ENCODE results near the gene SUPT5H.

The SUPT5H gene

DNA sequence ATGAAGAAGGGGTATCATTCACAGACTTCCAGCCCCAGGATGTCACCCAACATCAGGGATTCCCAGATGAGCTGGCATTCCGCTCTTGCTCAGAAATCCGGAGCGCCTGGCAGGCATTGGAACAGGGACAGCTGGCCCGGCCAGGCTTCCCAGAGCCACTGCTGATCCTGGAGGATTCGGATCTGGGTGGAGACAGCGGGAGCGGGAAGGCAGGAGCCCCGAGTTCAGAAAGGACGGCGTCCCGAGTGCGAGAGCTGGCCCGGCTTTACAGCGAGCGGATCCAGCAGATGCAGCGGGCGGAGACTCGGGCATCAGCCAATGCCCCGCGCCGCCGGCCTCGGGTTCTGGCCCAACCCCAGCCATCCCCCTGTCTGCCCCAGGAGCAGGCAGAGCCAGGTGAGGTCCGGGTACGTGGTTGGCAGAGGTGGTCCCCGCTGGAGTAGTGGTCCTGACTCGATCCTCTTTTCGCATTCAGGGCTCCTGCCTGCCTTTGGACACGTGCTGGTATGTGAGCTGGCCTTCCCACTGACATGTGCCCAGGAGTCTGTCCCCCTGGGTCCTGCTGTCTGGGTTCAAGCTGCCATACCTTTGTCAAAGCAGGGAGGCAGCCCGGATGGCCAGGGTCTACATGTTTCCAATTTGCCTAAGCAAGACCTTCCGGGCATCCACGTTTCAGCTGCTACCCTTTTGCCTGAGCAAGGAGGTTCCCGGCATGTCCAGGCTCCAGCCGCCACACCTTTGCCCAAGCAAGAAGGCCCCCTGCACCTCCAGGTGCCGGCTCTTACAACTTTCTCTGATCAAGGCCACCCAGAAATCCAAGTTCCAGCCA is 21.9 kb upstream of the SUPT5H start:
- Histone ChIP-seq H3K27ac (ENCODE audit: low read length) (no peak overlapping the region), H3K79me2 (ENCODE audit: insufficient read depth, low read length) (no peaks in the 10 kb centered on the region), H3K4me1 (ENCODE audit: insufficient read depth, low read length) (no peaks in the 10 kb centered on the region), H3K4me2 (ENCODE audit: insufficient read depth, low read length) (no peak overlapping the region), H3K27me3 (ENCODE audit: insufficient read depth, low read length, poor library complexity) (no peaks in the 10 kb centered on the region), H3K9me3 (ENCODE audit: insufficient read depth, low read length, severe bottlenecking) (no peaks in the 10 kb centered on the region), H3K9ac (ENCODE audit: low read depth, low read length) (no peak overlapping the region), H2AFZ (ENCODE audit: low read depth, low read length) (no peak overlapping the region), H3K36me3 (ENCODE audit: insufficient read depth, low read length) (peaks cover 42% of the 10 kb centered on the region), H3K4me3 (ENCODE audit: low read depth in 1 of 2, low read length in 2 of 2) (no peak overlapping the region), H4K20me1 (ENCODE audit: insufficient read depth, low read length) (peaks cover 13% of the 10 kb centered on the region)
- DNase-seq (no peak), ATAC-seq (ENCODE audit: insufficient read depth, low read depth) (no peak)
- TF ChIP-seq, protein P1, sequence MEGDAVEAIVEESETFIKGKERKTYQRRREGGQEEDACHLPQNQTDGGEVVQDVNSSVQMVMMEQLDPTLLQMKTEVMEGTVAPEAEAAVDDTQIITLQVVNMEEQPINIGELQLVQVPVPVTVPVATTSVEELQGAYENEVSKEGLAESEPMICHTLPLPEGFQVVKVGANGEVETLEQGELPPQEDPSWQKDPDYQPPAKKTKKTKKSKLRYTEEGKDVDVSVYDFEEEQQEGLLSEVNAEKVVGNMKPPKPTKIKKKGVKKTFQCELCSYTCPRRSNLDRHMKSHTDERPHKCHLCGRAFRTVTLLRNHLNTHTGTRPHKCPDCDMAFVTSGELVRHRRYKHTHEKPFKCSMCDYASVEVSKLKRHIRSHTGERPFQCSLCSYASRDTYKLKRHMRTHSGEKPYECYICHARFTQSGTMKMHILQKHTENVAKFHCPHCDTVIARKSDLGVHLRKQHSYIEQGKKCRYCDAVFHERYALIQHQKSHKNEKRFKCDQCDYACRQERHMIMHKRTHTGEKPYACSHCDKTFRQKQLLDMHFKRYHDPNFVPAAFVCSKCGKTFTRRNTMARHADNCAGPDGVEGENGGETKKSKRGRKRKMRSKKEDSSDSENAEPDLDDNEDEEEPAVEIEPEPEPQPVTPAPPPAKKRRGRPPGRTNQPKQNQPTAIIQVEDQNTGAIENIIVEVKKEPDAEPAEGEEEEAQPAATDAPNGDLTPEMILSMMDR (IDR thresholded peaks at IDR 0.05; ENCODE audit: borderline replicate concordance, extremely low read depth, low read length, poor library complexity, severe bottlenecking), result no peak
- TF ChIP-seq EZH2 (IDR thresholded peaks at IDR 0.05; ENCODE audit: borderline replicate concordance, low read depth, low read length, severe bottlenecking), result no peak

GRCh38 chr19:39424934-39425333 is 20.4 kb upstream of the SUPT5H start:
- H3K9me3 ChIP-seq (ENCODE audit: insufficient read depth, low read length, severe bottlenecking), result no peaks in the 10 kb centered on the region
- H3K79me2 ChIP-seq (ENCODE audit: insufficient read depth, low read length), result no peaks in the 10 kb centered on the region
- no peak for ATAC-seq (ENCODE audit: insufficient read depth, low read depth)
- no peak overlapping the region for H3K4me2 ChIP-seq (ENCODE audit: insufficient read depth, low read length)
- H3K27me3 ChIP-seq (ENCODE audit: insufficient read depth, low read length, poor library complexity), result no peaks in the 10 kb centered on the region
- H3K4me1 ChIP-seq (ENCODE audit: insufficient read depth, low read length), result no peaks in the 10 kb centered on the region
- no peak for DNase-seq
- no peak overlapping the region for H3K9ac ChIP-seq (ENCODE audit: low read depth, low read length)
- H3K4me3 ChIP-seq (ENCODE audit: low read depth in 1 of 2, low read length in 2 of 2), result no peak overlapping the region
- TF ChIP-seq EZH2 (IDR thresholded peaks at IDR 0.05; ENCODE audit: borderline replicate concordance, low read depth, low read length, severe bottlenecking), result no peak
- TF ChIP-seq, protein P1 (IDR thresholded peaks at IDR 0.05; ENCODE audit: borderline replicate concordance, extremely low read depth, low read length, poor library complexity, severe bottlenecking), result no peak
- peaks cover 34% of the 10 kb centered on the region for H3K36me3 ChIP-seq (ENCODE audit: insufficient read depth, low read length)
- peaks cover 10% of the 10 kb centered on the region for H4K20me1 ChIP-seq (ENCODE audit: insufficient read depth, low read length)
- no peak overlapping the region for H2AFZ ChIP-seq (ENCODE audit: low read depth, low read length)
- H3K27ac ChIP-seq (ENCODE audit: low read length), result no peak overlapping the region

DNA sequence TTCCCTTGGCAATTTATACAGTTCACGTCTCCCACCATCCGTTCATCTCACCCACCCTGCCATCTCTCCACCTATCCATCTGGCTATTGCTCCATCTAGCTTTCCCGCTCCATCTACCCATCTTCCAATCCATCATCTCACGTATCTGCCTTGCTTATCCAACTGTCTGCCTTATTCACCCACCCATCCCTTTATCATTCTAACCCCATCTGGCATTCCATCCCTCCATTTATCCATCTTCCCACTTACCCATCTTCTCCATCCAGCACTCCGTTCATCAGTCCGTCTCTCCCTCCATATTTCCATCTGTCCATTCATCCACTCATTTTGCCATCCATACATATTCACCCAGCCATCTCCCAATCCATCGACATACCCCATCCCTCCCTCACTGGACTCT is 19.6 kb upstream of the SUPT5H start:
- Histone ChIP-seq H3K79me2 (ENCODE audit: insufficient read depth, low read length) (no peaks in the 10 kb centered on the region), H4K20me1 (ENCODE audit: insufficient read depth, low read length) (peaks cover 10% of the 10 kb centered on the region), H3K36me3 (ENCODE audit: insufficient read depth, low read length) (peaks cover 30% of the 10 kb centered on the region), H3K9ac (ENCODE audit: low read depth, low read length) (no peak overlapping the region), H3K9me3 (ENCODE audit: insufficient read depth, low read length, severe bottlenecking) (no peaks in the 10 kb centered on the region), H2AFZ (ENCODE audit: low read depth, low read length) (no peak overlapping the region), H3K27ac (ENCODE audit: low read length) (no peak overlapping the region), H3K27me3 (ENCODE audit: insufficient read depth, low read length, poor library complexity) (no peaks in the 10 kb centered on the region), H3K4me1 (ENCODE audit: insufficient read depth, low read length) (no peaks in the 10 kb centered on the region), H3K4me3 (ENCODE audit: low read depth in 1 of 2, low read length in 2 of 2) (no peak overlapping the region), H3K4me2 (ENCODE audit: insufficient read depth, low read length) (no peak overlapping the region)
- ATAC-seq (ENCODE audit: insufficient read depth, low read depth) (no peak), DNase-seq (no peak)
- TF ChIP-seq, protein P1 (IDR thresholded peaks at IDR 0.05; ENCODE audit: borderline replicate concordance, extremely low read depth, low read length, poor library complexity, severe bottlenecking), result no peak
- TF ChIP-seq EZH2 (IDR thresholded peaks at IDR 0.05; ENCODE audit: borderline replicate concordance, low read depth, low read length, severe bottlenecking), result no peak
